Left kidney (tissue), 8 donors: ENCODE data around the gene RAB27B. TPM values are rescaled to one million over a fixed set of nuclear protein-coding genes. Genes with fewer than 3 reads are reported as not detected.
"Not testable (repeated sequence)": the region's sequence is repeated elsewhere in the genome, so short reads cannot be mapped to it uniquely, and the experiment has no call there.

ENCODE experiments used
- DNase-seq: peaks from one replicate; pipeline ENCODE4 v3.0.0-alpha.2; 2013
- long read RNA-seq, 8 donors: transcript quantifications; one replicate each; lab custom pipeline, GENCODE V29; 2026
- polyA plus RNA-seq: library from polyadenylated mRNA; unstranded; fragments of 120-200 nt; gene quantifications from one replicate; pipeline ENCODE4 v1.2.1, GENCODE V29; 2013; ENCODE audit not compliant: insufficient read length

RAB27B gene, protein sequence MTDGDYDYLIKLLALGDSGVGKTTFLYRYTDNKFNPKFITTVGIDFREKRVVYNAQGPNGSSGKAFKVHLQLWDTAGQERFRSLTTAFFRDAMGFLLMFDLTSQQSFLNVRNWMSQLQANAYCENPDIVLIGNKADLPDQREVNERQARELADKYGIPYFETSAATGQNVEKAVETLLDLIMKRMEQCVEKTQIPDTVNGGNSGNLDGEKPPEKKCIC
- polyA plus RNA-seq, result 3.8 TPM
- long read RNA-seq, donor 1, full-length matches to known transcripts, result 2 of 2 reads
- long read RNA-seq, donor 1, partial matches to known transcripts, result 0 of 2 reads
- long read RNA-seq, donor 1, other reads (novel, unspliced or antisense), result 0 of 2 reads
- long read RNA-seq, donor 2, result 0 reads
- long read RNA-seq, donor 3, full-length matches to known transcripts, result 2 of 2 reads
- long read RNA-seq, donor 3, partial matches to known transcripts, result 0 of 2 reads
- long read RNA-seq, donor 3, other reads (novel, unspliced or antisense), result 0 of 2 reads
- long read RNA-seq, donor 4, result 0 reads
- long read RNA-seq, donor 5, full-length matches to known transcripts, result 1 of 1 reads
- long read RNA-seq, donor 5, partial matches to known transcripts, result 0 of 1 reads
- long read RNA-seq, donor 5, other reads (novel, unspliced or antisense), result 0 of 1 reads
- long read RNA-seq, donor 6, full-length matches to known transcripts, result 1 of 1 reads
- long read RNA-seq, donor 6, partial matches to known transcripts, result 0 of 1 reads
- long read RNA-seq, donor 6, other reads (novel, unspliced or antisense), result 0 of 1 reads
- long read RNA-seq, donor 7, full-length matches to known transcripts, result 1 of 1 reads
- long read RNA-seq, donor 7, partial matches to known transcripts, result 0 of 1 reads
- long read RNA-seq, donor 7, other reads (novel, unspliced or antisense), result 0 of 1 reads
- long read RNA-seq, donor 8, full-length matches to known transcripts, result 1 of 1 reads
- long read RNA-seq, donor 8, partial matches to known transcripts, result 0 of 1 reads
- long read RNA-seq, donor 8, other reads (novel, unspliced or antisense), result 0 of 1 reads

DNA sequence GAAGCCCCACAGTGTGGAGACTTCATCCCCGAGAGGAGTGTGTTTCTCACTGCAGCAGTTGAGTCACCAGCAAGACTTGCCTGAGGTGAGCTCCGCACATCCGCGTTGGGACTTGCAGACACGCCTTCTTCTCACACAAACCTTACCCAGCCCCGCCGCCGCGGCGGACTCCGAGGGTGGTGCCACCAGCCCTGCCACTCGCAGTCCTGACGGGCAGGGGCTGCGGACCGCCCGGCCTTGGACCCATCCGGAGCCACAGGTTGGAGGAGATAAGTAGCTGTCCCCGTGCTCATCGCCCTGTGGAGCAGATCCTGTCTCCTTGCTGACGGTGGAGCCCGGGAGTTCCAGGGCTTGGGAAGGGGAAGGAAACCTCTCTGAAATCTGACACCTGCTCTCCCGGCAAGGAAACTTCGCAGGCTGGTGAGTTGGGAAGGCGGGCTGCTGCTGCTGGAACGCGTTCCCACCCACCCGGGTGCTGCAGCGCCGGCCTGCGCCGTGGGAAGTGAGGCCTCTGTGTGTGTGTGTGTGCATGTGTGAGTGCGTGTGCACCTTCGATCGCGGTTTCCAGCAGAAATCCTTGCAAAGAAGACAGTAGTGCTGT, at the start of gene RAB27B:
Gene RAB27B, plus strand, starts transcription at position 197 of the 601 bp plus-strand sequence. CDS start 49,109 bp downstream, outside the sequence.
- DNase-seq, result peak; percentile 68

DNA sequence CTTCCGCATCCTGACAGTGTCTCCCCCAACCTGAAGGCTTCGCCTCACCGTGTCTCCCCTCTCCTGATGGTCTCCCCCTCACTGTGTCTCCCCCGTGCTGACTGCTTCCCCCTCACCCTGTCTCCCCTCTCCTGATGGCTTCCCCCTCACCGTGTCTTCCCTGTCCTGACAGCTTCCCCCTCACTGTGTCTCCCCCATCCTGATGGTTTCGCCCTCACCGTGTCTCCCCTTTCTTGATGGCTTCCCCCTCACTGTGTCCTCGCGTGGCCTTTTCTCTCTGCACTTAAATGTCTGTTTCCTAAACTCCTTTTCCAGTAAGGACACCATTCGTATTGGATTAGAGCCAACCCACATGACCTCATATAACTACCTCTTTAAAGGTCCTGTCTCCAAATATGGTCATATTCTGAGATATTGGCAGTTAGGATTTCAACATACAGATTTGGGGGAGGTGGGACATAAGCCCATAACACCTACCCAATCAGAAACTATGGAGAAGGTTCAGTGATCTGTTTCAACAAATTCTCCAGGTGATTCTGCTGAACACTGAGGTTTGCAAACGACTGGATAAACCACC, 47.9 kb upstream of the RAB27B start:
- no peak for DNase-seq

DNA sequence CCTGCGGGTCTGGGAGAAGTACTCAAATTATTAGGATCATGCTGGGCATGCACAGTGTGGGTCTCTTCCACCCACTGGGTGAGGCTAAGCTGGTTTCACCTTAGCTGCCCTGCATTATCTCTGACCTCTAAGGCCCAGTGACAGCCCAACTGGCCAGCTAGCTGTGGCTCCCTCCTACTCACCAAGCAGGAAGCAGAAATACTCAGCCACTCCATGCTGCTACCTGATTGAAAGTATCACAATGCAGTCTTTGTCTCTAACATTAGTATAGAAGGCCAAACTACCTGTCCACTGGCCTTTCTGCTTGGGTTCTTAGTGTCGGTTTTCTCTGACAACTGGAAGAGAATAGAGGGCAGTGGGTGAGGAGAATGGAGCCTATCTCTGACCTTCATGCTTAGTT, 47.3 kb upstream of the RAB27B start:
- DNase-seq, result no peak

DNA sequence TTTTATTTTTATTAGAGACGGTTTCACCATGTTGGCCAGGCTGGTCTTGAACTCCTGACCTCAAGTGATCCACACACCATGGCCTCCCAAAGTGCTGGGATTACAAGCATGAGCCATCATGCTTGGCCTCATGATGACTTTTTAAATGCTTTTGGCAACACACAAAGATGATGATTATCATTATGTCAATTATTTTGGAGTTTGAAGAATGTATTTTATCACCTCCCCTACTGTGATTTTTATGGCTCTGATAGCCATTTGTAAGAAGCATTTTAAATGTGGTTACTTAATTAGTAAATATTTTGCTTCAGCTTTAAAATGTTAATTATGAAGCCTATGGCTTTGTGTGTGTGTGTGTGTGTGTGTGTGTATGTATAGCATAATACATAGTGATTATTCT, 45.1 kb upstream of the RAB27B start:
- DNase-seq, result no peak

DNA sequence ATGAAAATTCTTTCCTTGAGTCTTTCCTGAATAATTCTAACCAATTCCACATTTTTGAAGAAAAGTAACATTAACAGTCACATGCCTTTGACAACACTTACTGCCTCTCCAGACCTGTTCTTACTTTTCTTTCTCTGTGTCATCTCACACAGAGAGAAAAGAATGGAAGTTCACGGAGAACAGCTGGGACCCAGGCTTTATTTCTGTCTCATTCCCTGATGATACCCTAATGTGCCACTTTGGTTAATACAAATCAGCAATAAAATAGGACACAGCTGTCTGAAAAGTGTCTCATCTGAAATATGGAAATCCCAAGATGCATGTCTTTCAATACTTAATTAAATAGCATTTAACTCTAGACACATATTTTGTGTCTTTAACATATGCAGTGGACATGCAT, 42.1 kb upstream of the RAB27B start:
- DNase-seq, result no peak

DNA sequence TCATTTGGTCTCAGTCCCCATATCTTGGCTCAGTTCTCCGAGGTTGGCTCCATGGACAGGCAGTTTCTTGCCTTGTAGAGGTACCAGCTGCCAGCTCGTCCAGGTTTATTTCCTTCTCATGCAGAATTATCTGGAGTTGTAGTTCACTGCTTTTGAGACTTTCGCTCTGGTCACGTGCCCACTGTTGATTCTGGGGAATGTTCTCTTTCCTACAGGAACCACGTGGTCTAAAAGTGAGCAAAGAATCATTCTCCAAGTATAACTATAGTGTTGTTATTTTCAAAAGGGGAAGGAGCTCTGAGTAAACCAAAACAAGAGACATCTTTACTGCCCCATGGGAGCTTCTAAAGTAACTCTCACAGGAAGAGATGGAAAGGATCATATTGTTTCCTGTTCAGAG, 41.2 kb upstream of the RAB27B start:
- no peak for DNase-seq

DNA sequence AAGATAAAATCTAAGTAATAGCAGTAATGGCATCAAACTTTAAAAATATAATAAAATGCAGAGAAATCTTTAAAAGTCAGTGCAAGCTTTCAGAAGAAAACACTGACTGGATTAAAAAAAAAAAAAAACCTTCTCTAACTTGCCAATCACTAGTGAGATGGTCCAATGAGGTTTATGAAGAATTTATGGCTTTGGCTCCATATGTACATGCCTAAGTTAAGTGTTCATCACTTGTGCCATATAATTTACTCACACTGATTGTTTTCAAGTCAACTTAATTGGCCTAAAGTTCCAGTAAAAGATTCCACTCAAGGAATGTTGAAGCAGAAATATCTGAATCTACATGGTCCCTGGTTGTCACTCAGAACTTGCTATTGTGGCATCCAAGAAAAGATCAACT, 40.7 kb upstream of the RAB27B start:
- DNase-seq, result no peak

DNA sequence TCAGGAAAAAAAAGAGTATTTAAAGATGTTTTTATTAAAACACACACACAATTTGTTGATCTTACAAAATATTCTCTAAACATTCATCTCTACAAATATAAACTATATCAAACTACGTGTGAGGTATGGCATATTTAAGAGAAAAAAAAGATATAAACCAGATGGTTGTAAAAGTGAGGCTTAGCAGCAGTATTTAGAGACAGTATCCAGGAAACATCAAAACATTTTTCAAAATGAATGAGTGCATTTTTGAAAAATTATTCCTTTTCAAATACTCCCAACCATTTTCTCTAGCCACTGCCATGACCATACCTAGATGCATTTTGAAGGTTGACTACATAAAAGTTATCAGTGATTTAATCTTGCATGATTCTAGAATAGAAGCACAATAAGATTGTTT, 38.2 kb upstream of the RAB27B start:
- DNase-seq, result no peak

DNA sequence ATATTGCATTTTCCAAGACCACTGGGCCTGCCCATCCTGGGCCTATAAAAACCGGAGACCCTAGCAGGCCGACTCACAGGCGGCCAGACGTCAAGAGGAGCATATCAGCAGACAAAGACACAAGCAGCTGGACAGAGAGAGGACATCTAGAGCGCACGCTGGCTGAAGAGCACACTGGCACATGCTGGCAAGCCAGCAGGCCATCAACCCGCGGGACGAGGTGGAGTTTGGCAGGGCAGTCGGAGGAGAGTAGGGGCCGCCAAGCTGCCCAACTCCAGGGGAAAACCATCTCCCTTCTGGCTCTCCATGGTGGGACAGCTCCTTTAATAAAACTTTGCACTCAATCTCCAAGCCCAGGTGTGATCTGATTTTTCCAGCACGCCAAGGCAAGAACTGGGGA, 36.6 kb upstream of the RAB27B start:
- DNase-seq, result no peak

DNA sequence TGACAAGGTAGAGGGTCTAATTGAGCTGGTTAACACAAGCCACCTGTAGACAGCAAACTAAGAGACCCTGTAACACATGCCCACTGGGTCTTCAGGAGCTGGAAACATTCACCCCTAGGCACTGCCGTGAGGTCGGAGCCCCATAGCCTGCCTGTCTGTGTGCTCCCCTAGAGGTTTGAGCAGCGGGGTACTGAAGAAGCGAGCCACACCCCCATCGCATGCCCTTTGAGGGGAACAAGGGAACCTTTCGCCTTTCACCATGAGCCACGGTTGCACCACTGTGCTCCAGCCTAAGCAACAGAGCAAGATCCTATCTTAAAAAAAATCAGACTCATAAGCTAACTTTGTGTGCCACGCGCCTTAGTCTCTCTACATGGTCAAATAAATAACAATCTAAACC, 36.2 kb upstream of the RAB27B start:
- DNase-seq, result no peak

DNA sequence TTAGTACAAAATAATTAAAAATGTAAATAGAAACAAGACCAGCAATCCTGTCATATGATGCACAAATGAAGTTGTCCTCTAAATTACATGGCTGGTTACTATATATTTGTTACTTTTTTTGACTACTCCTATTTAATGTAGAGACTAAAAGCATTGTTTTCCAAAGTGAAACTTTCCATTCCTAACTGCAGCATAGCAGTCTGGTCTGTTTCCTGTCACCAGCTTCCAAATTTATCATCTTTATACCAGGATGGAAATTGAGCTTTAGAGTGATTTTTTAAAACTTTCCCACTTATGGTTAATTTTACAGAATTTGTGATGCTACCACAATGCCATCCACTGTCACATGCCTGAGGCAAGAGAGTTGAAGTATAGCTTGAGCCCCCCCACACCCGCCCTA, 33.5 kb upstream of the RAB27B start:
- DNase-seq, result no peak

DNA sequence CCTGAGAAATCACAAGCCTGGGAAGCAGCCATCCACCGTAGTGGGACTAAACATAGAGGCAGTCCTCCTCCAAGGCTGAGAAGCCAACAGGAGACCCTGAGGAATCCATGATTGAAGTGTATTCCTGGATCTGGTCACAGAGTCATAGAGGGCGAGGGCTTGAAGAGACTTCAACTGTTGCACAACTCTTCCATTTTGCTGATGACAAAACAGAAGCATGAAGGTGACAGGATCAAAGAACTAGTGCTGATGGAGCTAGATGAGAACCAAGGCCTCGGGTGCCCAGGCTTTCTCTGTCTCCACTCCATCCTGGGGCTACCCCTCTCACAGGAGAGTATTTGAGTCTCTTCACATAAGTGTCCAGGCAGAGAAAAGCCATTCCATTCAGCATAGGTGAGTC, 30.1 kb upstream of the RAB27B start:
- DNase-seq, result no peak

DNA sequence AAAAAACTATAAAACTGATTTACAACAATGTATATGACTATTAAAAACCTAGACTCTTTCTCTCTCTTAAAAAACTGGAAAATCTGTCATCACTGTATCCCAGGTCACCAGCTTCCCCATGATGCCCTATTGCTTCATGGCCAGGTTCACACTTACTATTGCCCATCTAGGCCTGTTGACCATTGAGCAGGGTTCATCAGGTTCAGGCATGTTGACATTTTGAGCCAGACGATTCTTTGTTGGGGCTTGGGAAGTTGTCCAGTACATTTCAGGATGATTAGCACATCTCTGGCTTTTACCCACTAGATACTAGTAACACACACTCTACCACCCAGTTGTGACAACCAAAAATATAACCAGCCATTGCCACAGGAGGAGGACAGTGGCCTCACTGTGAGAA, 26.9 kb upstream of the RAB27B start:
- DNase-seq, result no peak

DNA sequence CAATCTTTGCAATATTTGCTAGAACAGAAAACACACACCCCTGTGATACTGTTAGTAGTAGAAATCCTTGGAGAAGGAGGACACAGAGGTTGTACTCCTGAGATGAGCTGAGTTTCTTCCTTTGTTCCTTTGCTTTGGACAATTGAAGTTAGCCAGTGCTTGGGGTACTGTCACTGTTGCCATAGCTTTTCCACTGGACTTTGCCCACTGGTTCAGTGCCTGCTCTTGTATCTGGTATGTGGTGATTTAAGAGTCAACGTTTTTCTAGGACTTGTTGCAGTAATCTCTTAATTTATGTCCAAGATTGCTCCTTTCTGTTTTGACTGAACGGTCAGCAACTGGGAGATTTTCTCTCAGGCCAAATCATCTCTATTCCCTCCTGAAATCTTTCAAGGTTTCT, 26.1 kb upstream of the RAB27B start:
- no peak for DNase-seq

DNA sequence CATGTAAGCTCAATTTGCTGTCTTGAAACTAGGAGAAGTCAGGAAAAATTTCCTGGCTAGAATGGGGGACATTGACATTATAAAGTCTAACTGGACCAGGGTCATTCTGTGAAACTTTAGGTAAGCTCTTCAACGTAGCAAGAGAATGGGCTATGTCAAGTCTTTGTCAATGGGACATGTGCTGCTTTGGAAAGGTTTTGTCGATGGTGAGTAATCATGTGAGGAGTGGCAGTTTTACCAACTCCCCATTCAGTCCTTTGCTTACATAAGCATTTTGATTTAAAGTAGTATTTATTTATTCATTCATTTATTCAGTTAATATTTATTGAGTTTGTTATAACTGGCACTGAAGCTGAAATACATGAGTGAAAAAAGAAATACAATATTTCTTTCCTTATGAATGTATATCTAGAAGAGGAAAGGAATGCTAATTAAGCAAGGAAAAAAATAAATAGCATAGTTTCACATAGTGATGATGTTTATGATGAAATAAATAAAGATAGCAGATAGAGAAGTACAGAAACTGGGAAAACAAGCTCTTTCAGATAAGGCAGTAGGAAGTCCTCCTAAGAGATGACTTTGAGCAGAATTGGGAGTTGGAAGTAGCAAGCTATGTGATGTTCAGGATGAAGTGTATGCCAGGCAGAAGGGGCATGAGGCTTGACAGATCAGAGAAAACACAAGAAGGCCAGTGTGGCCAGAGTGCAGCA, 25.4 kb upstream of the RAB27B start:
- no peak for DNase-seq

DNA sequence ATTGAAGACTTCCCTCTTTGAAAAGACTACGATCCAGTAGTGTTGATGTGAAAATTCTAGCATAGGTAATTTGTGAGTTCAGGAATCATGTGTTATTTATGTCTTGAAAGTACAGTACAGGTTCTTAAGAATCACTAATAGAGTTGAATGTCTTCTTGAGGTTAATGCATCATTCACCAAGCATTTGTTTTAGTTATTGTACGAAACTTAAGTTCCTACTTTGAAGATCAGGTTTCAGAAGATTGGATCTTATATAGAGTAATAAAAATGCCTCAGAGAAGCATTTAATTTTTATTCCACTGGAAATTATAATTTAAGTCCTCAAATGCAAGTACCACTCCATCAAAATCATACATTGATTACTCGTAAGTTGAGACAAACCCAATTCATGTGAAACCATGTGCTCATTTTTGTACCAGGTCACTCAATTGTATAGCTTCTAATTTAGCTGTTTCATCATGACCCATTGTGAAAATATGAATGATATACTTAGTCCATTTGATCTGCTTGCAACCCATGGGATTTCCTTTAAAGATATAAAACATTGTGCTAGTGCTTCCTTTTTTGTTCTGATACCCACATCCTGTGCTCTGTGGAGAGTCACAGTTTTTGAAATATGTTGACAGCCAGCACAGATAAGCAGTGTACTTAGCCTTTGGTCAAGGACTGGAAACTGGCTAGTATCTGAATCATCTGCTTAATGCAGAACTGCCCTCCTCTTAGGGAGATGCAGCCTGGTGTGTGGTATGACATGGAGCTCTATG, 22.5 kb upstream of the RAB27B start:
- no peak for DNase-seq

DNA sequence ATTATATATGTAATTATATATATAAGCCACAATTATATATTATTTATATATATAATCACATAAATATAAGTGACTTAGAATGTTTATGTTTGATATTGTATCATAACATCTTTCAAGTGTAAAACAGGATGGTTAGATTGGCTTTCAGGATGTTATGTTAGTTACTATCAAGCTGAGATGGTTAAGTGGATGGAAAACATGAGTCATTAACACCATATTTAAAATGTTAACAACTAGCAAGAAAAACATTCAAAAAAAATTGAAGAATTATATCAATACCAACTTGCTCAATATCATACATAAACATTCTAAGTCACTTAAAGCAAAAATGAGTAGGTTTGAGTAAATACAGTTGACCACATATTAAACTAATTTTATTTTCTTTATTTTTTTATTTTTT, 21.8 kb upstream of the RAB27B start:
- DNase-seq, result no peak

DNA sequence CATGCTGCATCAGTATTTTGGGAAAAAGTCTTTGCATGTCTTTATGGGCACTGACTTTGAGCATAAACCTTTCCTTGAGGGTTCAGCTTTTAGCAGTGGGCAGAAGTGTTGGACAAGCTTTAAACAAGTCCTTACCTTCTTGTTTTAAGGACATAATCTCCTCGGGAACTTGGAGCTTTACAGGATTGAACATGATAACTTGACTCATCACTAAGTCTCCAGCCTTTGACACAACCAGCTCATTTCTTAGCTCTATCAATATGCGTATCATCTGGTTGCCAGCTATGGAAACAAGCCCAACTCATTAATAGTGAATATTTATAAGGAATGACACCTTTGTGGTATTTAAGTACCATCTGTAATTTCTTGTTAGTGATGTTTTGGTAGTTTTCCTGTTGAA, 21.0 kb upstream of the RAB27B start:
- no peak for DNase-seq

DNA sequence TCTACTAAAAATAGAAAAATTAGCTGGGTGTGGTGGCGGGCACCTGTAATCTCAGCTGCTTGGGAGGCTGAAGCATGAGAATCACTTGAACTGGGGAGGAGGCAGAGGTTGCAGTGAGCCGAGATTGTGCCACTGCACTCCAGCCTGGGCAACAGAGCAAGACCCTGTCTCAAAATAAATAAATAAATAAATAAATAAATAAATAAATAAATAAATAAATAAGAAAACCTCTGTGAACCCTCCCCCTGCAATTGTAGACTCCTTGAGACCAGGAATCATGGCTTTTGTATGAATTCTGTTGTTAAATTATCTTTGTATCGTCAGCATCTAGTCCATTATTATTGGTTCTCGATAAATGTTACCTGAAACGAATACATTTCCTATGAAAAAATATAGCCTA, 17.6 kb upstream of the RAB27B start:
- not testable (repeated sequence) for DNase-seq

DNA sequence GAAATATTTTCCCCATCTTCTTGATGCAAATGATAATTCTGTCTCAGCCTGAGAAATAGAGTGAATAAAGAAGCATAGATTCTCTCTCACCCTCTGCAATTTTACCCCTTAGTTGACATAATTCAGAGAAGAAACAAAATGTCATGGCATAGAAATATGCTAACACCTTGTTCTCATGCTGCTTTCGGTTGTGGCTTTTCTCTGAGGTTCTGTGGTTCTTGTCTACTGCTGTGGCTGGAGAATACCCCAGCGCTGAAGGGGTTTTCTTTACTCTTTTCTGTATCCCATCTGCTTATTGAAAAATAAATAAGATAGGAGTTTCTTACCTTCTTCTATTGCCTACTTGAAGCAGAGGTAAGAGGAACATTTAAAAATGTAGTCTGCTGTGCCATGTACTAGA, 15.4 kb upstream of the RAB27B start:
- no peak for DNase-seq

DNA sequence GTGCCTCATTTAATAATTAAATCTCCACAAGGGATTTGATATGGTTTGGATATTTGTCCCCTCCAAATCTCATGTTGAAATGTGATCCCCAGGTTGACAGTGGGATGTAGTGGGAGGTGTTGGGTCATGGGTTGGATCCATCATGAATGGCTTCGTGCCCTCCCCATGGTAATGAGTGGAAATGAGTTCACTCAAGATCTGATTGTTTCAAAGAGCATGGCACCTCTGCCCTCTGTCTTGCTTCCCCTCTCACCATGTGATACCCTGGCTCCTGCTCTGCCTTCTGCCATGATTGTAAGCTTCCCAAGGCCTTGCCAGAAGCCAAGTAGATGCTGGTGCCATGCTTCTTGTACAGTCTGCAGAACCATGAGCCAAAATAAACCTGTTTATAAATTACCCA, 15.0 kb upstream of the RAB27B start:
- no peak for DNase-seq
